SJSA1 (cell line): ENCODE data around the gene PCMT1. TPM values are rescaled to one million over a fixed set of nuclear protein-coding genes. Genes with fewer than 3 reads are reported as not detected.

Experiments used
- DNase-seq, 2 experiments: peaks; one replicate each; pipeline ENCODE4 v3.0.0-alpha.2; 2015 to 2020; ENCODE audit warnings: low spot score in 2 of 2, low read depth in 1 of 2
- H3K27ac ChIP-seq: fragments of 250-450 bp; sonication (Bioruptor Pico); 2 replicates; pipeline ENCODE4 v1.5.1; 2020; ENCODE audit warnings: mild to moderate bottlenecking, moderate library complexity
- H3K27me3 ChIP-seq: fragments of 250-450 bp; sonication (Bioruptor Pico); replicated peaks from 2 replicates; pipeline ENCODE4 v1.5.1; 2020; ENCODE audit warnings: mild to moderate bottlenecking, moderate library complexity
- H3K36me3 ChIP-seq: fragments of 250-450 bp; sonication (Bioruptor Pico); 2 replicates; pipeline ENCODE4 v1.5.1; 2020; ENCODE audit warnings: mild to moderate bottlenecking
- H3K4me1 ChIP-seq: fragments of 250-450 bp; sonication (Bioruptor Pico); replicated peaks from 2 replicates; pipeline ENCODE4 v1.6.1; 2021; ENCODE audit warnings: mild to moderate bottlenecking
- H3K4me3 ChIP-seq: fragments of 250-450 bp; sonication (Bioruptor Pico); 2 replicates; pipeline ENCODE4 v1.5.1; 2020; ENCODE audit warnings: mild to moderate bottlenecking
- H3K9me3 ChIP-seq: fragments of 250-450 bp; sonication (Bioruptor Pico); replicated peaks from 2 replicates; pipeline ENCODE4 v1.5.1; 2020; ENCODE audit warnings: mild to moderate bottlenecking
- total RNA-seq: library from RNA; depleted of rRNA; stranded (reverse); fragments of >200 nt; shearing (Covaris generic); gene quantifications from 2 replicates; pipeline ENCODE4 v1.2.3, GENCODE V29; 2014

PCMT1 gene
- total RNA-seq, 1 experiment from 2014 or later: 199 TPM

GRCh38 chr6:149755300-149756260 is 6.0 kb downstream of the PCMT1 start:
- H3K9me3 ChIP-seq: no peaks in the 10 kb centered on the region
- no peak overlapping the region for H3K4me3 ChIP-seq
- H3K27me3 ChIP-seq: no peaks in the 10 kb centered on the region
- peaks cover 5% of the 10 kb centered on the region for H3K4me1 ChIP-seq
- H3K27ac ChIP-seq: no peak overlapping the region
- DNase-seq: no peak
- H3K36me3 ChIP-seq: peaks cover 27% of the 10 kb centered on the region

GRCh38 chr6:149756261-149756636 is 6.7 kb downstream of the PCMT1 start:
- Histone ChIP-seq H3K4me1 (no peaks in the 10 kb centered on the region), H3K27me3 (no peaks in the 10 kb centered on the region), H3K9me3 (no peaks in the 10 kb centered on the region), H3K4me3 (no peak overlapping the region), H3K27ac (no peak overlapping the region), H3K36me3 (peaks cover 29% of the 10 kb centered on the region)
- DNase-seq: no peak

GRCh38 chr6:149761438-149761837 is 11.9 kb downstream of the PCMT1 start:
- Histone ChIP-seq H3K36me3 (peaks cover 28% of the 10 kb centered on the region), H3K4me3 (no peak overlapping the region), H3K9me3 (peaks cover 2% of the 10 kb centered on the region; the same call in 1 of the 2 replicates), H3K27me3 (no peaks in the 10 kb centered on the region), H3K4me1 (no peaks in the 10 kb centered on the region; the same call in 1 of the 2 replicates), H3K27ac (no peak overlapping the region)
- DNase-seq: no peak

- Histone ChIP-seq H3K4me1 (peaks cover 3% of the 10 kb centered on the region; the same call in 1 of the 2 replicates), H3K27me3 (no peaks in the 10 kb centered on the region), H3K36me3 (peaks cover 40% of the 10 kb centered on the region), H3K4me3 (no peak overlapping the region), H3K27ac (no peak overlapping the region), H3K9me3 (peaks cover 4% of the 10 kb centered on the region; the same call in 1 of the 2 replicates)
- DNase-seq: no peak
These were observed 14.3 kb downstream of the PCMT1 start for GRCh38 chr6:149763866-149764265.

DNA sequence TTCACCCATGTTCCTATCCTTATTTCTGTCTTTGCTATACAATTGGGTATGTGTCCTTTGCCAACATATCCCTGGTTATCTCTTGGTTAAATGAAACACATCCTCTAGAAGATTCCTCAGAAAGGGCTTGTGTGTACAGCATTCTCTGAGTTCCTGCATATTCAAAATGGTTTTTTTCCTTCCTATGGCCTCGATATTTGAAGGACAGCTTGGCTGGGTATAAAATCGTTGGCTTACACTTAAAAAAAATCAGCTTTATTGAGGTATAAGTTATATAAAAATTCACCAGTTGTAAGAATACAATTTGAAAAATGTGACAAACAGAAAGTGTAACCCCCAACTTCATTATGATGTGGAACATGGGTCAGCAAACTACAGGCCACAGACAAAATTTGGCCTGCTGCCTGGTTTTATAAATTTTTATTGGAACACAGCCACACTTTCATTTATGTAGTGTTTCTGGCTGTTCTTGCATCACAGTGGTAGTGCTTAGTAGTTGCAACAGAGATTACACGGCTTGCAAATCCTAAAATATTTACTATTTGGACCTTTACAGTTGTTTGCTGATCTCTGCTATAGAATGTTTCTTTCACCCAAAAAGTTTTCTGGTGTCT is 16.7 kb downstream of the PCMT1 start:
- H3K4me1 ChIP-seq: peaks cover 3% of the 10 kb centered on the region; the same call in 1 of the 2 replicates
- H3K27me3 ChIP-seq: no peaks in the 10 kb centered on the region
- H3K36me3 ChIP-seq: peaks cover 37% of the 10 kb centered on the region
- H3K27ac ChIP-seq: no peak overlapping the region
- H3K4me3 ChIP-seq: no peak overlapping the region
- DNase-seq: no peak
- peaks cover 4% of the 10 kb centered on the region; the same call in 1 of the 2 replicates for H3K9me3 ChIP-seq

GRCh38 chr6:149769676-149770075 is 20.1 kb downstream of the PCMT1 start:
- H3K36me3 ChIP-seq: peaks cover 63% of the 10 kb centered on the region
- peaks cover 4% of the 10 kb centered on the region; the same call in 1 of the 2 replicates for H3K9me3 ChIP-seq
- DNase-seq: no peak
- H3K27ac ChIP-seq: no peak overlapping the region
- H3K4me3 ChIP-seq: no peak overlapping the region
- peaks cover 3% of the 10 kb centered on the region; the same call in 1 of the 2 replicates for H3K4me1 ChIP-seq
- no peaks in the 10 kb centered on the region for H3K27me3 ChIP-seq

DNA sequence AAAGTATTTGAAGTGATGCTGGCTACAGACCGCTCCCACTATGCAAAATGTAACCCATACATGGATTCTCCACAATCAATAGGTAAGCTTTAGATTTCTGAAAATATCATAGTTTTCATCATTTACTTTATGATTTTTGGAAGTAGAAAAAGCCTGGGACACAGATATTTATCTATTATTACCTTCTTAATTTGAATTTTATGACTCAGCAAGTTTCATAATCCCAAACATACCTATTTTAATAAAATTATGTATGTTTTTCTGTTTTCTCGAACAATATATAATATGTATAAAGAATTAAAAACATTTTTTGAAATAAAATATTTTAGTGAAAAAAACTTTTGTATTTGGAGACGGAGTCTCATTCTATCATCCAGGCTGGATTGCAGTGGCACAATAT is 21.6 kb downstream of the PCMT1 start:
- Histone ChIP-seq H3K4me1 (peaks cover 3% of the 10 kb centered on the region; the same call in 1 of the 2 replicates), H3K27ac (no peak overlapping the region), H3K9me3 (peaks cover 4% of the 10 kb centered on the region; the same call in 1 of the 2 replicates), H3K4me3 (no peak overlapping the region), H3K36me3 (peaks cover 68% of the 10 kb centered on the region), H3K27me3 (no peaks in the 10 kb centered on the region)
- no peak for DNase-seq

DNA sequence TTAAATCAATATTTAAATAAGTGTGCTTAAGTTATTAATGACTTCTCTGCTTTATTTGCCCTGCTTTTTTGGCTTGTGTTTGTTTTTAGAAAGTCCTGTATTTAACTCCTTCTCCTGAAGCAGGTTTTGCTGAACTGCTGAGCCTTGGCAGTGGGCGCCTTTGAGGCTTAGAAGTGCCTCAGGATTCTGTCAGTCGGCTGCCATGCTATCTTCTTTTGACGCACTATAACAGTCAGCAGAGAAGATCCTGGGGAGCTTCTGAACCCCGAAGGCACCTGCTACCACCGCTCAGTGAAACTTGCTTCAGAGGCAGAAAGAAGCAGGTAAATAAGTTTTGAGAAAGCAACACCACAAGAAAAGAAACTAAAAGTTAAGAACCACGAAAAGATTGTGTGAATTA is 22.4 kb downstream of the PCMT1 start:
- H3K36me3 ChIP-seq: peaks cover 67% of the 10 kb centered on the region
- no peaks in the 10 kb centered on the region for H3K9me3 ChIP-seq
- no peaks in the 10 kb centered on the region for H3K27me3 ChIP-seq

DNA sequence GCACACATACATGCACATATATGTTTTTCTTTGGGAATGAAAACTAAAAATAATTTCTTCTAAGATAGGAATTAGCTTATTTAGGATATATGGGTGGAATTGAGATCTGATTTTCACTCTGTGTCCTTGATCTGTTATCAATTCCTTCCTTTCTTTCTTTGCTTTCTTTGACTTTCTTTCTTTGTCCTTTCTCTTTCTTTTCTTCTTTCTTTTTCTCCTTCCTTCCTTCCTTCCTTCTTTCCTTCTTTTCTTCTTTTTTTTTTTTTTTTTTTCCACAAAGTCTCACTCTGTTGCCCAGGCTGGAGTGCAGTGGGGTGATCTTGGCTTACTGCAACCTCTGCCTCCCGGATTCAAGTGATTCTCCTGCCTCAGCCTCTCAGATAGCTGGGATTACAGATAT is 28.1 kb downstream of the PCMT1 start:
- Histone ChIP-seq H3K4me1 (no peaks in the 10 kb centered on the region), H3K36me3 (peaks cover 66% of the 10 kb centered on the region), H3K9me3 (no peaks in the 10 kb centered on the region), H3K27me3 (no peaks in the 10 kb centered on the region), H3K27ac (no peak overlapping the region), H3K4me3 (no peak overlapping the region)
- DNase-seq: no peak

More for the DNA sequence above, 22.4 kb downstream of the PCMT1 start:
- H3K4me1 ChIP-seq: peaks cover 3% of the 10 kb centered on the region; the same call in 1 of the 2 replicates
- H3K4me3 ChIP-seq: no peak overlapping the region
- no peak for DNase-seq
- no peak overlapping the region for H3K27ac ChIP-seq

DNA sequence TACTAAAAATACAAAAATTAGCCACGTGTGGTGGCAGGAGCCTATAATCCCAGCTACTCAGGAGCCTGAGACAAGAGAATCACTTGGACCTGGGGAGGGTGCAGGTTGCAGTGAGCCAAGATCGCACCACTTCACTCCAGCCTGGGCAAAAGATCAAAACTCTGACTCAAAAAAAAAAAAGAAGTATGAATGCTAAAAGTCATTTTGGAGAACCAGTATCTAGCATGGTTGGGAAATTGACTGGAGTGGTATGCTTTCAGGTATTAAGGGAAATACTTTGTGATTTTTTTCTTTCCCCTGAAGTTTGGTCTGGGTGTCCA is 30.1 kb downstream of the PCMT1 start:
- Histone ChIP-seq H3K9me3 (no peaks in the 10 kb centered on the region), H3K27me3 (no peaks in the 10 kb centered on the region), H3K4me3 (no peak overlapping the region), H3K36me3 (peaks cover 65% of the 10 kb centered on the region), H3K4me1 (no peaks in the 10 kb centered on the region), H3K27ac (no peak overlapping the region)
- DNase-seq: no peak

GRCh38 chr6:149781715-149782114 is 32.2 kb downstream of the PCMT1 start:
- no peaks in the 10 kb centered on the region for H3K9me3 ChIP-seq
- H3K4me1 ChIP-seq: no peaks in the 10 kb centered on the region
- no peak overlapping the region for H3K27ac ChIP-seq
- H3K36me3 ChIP-seq: peaks cover 47% of the 10 kb centered on the region
- no peaks in the 10 kb centered on the region for H3K27me3 ChIP-seq
- no peak overlapping the region for H3K4me3 ChIP-seq
- DNase-seq: no peak

- no peak overlapping the region for H3K27ac ChIP-seq
- no peak overlapping the region for H3K4me3 ChIP-seq
- H3K4me1 ChIP-seq: no peaks in the 10 kb centered on the region
- H3K36me3 ChIP-seq: peaks cover 42% of the 10 kb centered on the region
- no peaks in the 10 kb centered on the region for H3K27me3 ChIP-seq
- DNase-seq: no peak
- no peaks in the 10 kb centered on the region for H3K9me3 ChIP-seq
These were observed 32.8 kb downstream of the PCMT1 start for GRCh38 chr6:149782337-149782736.

DNA sequence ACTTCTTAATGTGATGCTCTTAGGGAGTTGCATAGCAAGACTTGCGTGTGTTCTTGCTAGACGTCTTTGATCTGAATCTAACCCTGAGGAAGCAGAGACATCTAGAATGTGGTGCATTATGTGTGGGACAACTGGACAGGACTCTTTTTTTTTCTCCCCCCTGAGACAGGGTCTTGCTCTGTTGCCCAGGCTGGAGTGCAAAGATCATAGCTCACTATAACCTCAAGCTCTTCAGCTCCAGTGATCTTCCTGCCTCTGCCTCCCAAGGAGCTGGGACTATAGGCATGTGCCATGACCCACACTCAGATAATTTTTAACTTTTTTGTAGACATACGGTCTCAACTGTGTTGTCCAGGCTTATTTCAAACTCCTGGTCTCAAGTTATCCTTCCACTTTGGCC is 34.0 kb downstream of the PCMT1 start:
- Histone ChIP-seq H3K27me3 (no peaks in the 10 kb centered on the region), H3K4me3 (no peak overlapping the region), H3K4me1 (no peaks in the 10 kb centered on the region), H3K9me3 (no peaks in the 10 kb centered on the region), H3K36me3 (peaks cover 37% of the 10 kb centered on the region), H3K27ac (no peak overlapping the region)
- no peak for DNase-seq

DNA sequence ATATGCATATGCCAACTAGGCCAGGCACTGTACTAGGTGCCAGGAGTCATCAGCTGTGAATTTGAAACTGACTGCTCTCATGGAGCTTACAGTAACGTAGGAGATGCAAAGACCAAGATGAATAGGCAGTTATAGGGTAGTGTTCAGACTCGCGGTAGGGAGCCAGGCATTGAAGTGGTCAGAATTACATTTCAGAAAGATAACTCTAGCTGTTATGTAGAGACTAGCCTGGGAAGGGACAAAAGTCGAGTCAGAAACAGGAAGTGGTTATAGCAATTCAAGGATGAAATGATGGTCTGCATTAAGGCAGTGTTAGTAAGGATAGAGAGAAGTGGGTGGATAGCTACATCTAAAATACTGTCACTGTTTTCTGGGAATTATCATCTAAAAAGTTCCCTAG is 56.6 kb downstream of the PCMT1 start:
- no peak overlapping the region for H3K4me3 ChIP-seq
- H3K27ac ChIP-seq: no peak overlapping the region
- no peaks in the 10 kb centered on the region for H3K4me1 ChIP-seq
- H3K9me3 ChIP-seq: no peaks in the 10 kb centered on the region
- DNase-seq: no peak
- H3K27me3 ChIP-seq: no peaks in the 10 kb centered on the region
- H3K36me3 ChIP-seq: peaks cover 37% of the 10 kb centered on the region
